Measurements from ENCODE around the gene TUBAL3. TPM values are rescaled to one million over a fixed set of nuclear protein-coding genes. Genes with fewer than 3 reads are reported as not detected.
A peak's percentile ranks its signal among the peaks of the same experiment; 100 is the strongest.

Gene TUBAL3
- 1 to 10 TPM in 1 of 2 donors, not detected in 1; 1.7 TPM for total RNA-seq

DNA sequence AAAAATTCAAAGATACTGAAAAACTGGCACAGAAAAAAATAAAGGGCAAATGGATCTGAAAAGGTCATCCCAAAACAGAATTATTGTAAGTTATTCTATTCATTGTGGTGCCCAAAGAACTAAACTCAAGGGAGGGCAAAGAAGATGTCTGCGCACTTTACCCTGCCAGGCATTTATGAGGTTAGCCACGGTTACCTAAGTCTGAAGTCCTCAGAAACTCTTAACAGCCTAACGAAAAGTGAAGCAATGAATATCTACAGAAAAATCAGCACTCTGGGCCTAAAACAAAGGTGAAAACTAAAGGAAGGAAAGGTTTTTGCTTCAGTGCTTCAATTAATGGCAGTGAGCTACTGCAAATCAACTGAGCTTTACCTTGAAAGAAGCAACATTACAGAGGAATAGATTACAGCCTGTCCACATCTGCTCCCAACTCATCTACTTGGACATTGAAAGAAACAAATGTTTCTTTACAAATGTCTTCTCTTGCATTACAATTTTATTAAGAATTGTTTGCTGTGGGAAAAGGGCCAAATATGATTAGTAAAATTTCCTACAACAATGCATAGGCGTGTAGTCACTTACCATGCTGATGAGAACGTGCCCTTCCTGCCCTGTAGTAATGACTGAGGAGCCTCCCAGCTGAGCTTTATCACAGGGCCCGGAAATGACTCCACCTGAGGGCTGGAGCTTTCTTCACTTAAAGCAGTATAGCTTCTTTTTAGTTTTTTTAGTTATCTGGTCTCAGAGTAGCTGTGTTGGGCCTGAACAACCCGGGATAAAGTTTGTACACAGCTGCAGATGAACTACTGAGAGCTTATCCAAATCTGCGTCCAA, at the start of gene TUBAL3:
Gene TUBAL3, minus strand, starts transcription at position 621 of the 834 bp plus-strand sequence. Its CDS starts 36 bp downstream, at position 585.
- Histone ChIP-seq H3K27me3 (no peaks in the 10 kb centered on the region), H3K4me1 (no peaks in the 10 kb centered on the region), H3K9me3 (no peaks in the 10 kb centered on the region), H3K36me3 (no peaks in the 10 kb centered on the region), H3K27ac (peak within 1 kb of the TSS in 1 of 2 donors; percentile 33), H3K4me3 (no peak within 1 kb of the TSS)
- TF ChIP-seq, protein P1, sequence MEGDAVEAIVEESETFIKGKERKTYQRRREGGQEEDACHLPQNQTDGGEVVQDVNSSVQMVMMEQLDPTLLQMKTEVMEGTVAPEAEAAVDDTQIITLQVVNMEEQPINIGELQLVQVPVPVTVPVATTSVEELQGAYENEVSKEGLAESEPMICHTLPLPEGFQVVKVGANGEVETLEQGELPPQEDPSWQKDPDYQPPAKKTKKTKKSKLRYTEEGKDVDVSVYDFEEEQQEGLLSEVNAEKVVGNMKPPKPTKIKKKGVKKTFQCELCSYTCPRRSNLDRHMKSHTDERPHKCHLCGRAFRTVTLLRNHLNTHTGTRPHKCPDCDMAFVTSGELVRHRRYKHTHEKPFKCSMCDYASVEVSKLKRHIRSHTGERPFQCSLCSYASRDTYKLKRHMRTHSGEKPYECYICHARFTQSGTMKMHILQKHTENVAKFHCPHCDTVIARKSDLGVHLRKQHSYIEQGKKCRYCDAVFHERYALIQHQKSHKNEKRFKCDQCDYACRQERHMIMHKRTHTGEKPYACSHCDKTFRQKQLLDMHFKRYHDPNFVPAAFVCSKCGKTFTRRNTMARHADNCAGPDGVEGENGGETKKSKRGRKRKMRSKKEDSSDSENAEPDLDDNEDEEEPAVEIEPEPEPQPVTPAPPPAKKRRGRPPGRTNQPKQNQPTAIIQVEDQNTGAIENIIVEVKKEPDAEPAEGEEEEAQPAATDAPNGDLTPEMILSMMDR (IDR thresholded peaks at IDR 0.05), result no peak
- no peak for DNase-seq (ENCODE audit: low spot score)

DNA sequence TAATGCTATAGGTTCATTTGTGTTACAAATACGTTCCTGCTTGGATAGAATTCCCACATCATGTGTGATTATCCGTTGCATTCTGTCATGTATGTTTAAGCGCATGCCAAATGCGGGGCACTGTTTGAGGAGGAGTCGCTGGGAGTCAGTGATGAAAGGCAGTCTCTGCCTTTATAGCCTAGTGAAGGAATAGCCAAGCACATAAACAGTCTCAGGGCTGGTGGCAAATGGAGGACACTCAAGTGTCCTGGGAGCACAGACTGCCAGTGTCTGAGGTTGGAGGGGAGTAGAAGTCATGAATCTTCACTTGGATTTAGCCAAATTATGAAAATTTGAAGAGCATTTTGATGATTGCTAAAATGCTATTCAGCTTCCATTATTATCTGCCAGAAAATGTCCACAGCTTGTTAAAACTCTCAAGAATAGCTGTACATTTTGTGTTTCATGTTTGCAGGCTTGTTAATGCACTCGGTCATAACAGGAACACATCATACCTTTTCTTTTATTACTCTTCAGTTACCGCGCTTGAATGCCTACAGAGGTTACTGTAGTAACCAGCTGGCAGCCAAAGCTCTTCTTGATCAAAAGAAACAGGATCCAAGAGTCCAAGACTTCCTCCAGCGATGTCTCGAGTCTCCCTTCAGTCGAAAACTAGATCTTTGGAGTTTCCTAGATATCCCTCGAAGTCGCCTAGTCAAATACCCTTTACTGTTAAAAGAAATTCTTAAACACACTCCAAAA, 49.3 kb upstream of the TUBAL3 start:
- Histone ChIP-seq H3K4me3 (no peak overlapping the region), H3K9me3 (no peaks in the 10 kb centered on the region), H3K4me1 (no peaks in the 10 kb centered on the region), H3K36me3 (peaks cover 53% of the 10 kb centered on the region), H3K27me3 (no peaks in the 10 kb centered on the region), H3K27ac (no peak overlapping the region)
- TF ChIP-seq, protein P1 (IDR thresholded peaks at IDR 0.05), result no peak
- no peak for DNase-seq (ENCODE audit: low spot score)

DNA sequence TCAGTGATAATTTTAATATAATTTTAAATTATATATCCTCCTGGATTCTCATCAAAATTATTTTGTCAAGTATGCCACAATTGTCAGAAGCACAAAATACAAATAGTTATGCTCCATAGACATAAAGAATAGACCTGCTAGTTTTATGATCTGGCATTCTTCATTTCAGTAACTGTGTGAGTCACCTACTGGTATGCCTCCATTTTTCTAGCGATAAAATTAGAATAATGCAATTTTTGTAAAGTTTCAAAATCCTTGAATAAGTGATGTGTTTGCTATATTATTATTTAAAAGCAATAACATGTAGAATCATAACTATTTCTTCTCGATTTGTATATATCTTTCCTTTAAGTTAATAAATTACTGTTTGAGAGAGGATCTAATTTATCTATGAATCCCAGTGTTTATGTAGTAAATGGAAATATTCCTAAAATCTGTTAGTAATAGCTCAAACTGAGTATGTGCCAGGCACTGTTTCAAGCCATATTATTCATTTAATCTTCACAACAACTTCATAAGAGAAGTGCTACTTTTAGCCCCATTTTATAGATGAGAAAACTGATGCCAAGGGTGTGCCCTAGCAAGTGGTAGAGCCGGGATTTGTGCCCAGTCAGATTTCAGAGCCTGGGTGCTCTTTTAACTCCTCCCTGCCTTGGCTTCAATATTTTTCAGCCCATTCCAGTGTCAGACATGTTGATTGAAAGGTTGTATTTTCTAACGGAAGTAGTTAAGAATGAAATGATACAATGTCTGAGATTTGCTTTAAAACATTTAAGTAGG, 46.2 kb upstream of the TUBAL3 start:
- no peak for DNase-seq (ENCODE audit: low spot score)
- H3K4me3 ChIP-seq, result no peak overlapping the region
- H3K36me3 ChIP-seq, result peaks cover 39% of the 10 kb centered on the region
- no peaks in the 10 kb centered on the region for H3K4me1 ChIP-seq
- TF ChIP-seq, protein P1 (IDR thresholded peaks at IDR 0.05), result no peak
- peak overlapping the region in 1 of 2 donors; percentile 25 for H3K27ac ChIP-seq
- no peaks in the 10 kb centered on the region for H3K27me3 ChIP-seq
- no peaks in the 10 kb centered on the region for H3K9me3 ChIP-seq

DNA sequence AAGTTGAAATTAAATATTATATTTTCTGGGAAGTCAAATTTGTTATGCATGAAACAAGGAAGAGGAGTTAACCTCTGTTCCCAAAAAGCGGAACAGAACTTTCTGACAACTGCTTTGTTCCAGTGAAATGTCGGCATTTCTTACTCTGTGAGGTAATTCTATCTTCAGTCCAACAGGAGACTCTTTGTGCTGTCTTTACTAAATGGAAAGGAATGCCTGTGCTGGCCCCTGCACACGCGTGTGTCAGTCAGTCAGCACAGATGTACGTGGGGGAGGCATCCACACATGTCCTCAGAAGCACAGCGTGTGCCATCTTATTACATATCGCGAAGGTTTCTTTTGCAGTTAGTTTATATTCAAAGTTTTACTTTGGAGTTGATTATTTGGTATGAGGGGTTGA, 45.2 kb upstream of the TUBAL3 start:
- Histone ChIP-seq H3K9me3 (no peaks in the 10 kb centered on the region), H3K36me3 (peaks cover 30% of the 10 kb centered on the region), H3K27me3 (no peaks in the 10 kb centered on the region), H3K4me3 (peak overlapping the region in 1 of 2 donors; percentile 46), H3K4me1 (no peaks in the 10 kb centered on the region), H3K27ac (peak overlapping the region in 1 of 2 donors; percentile 25)
- peak; percentile 64 for DNase-seq (ENCODE audit: low spot score)
- TF ChIP-seq, protein P1 (IDR thresholded peaks at IDR 0.05), result no peak

DNA sequence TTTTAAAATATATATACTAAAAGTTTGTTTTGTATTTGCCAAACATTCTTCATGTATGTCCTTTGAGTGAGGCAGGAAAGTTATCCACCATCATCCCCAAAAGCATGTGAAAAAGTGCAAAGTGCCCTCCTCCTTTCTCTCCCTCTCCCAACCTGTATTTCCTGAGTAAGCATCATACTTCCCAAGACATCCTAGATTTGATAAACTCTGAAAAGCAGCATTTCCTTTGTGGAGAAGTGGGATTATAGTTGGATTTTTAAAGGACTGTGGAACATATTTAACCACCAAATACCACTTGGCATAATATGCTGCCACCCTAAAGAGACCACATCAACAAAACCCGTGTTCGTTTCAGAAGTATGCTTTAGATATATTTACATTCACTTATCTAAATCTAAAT, 44.6 kb upstream of the TUBAL3 start:
- H3K4me3 ChIP-seq, result peak overlapping the region in 1 of 2 donors; percentile 46
- TF ChIP-seq, protein P1 (IDR thresholded peaks at IDR 0.05), result no peak
- DNase-seq (ENCODE audit: low spot score), result no peak
- no peaks in the 10 kb centered on the region for H3K27me3 ChIP-seq
- no peaks in the 10 kb centered on the region for H3K4me1 ChIP-seq
- H3K27ac ChIP-seq, result peak overlapping the region; percentile 17 to 25
- no peaks in the 10 kb centered on the region for H3K9me3 ChIP-seq
- peaks cover 24% of the 10 kb centered on the region for H3K36me3 ChIP-seq

Data from right atrium auricular region (tissue), 2 donors.